Naive thymus-derived CD4-positive, alpha-beta T cell (primary cell): Measurements from ENCODE around the gene P2RY12. TPM values are rescaled to one million over a fixed set of nuclear protein-coding genes. Genes with fewer than 3 reads are reported as not detected.

Experiments
- ATAC-seq: fragments of 150-1000 bp; cut with Tn5 transposase; 2 replicates; pipeline ENCODE4 v1.10.0; 2021; ENCODE audit warnings: mild to moderate bottlenecking, moderate library complexity
- CTCF ChIA-PET: fragments of 350-600 bp; sonication (Branson Sonifier 250); formaldehyde crosslinking; loops from one replicate; lab custom pipeline; 2021; ENCODE audit warnings: antibody characterized with exemption; lab: Charles Lee
- POLR2A ChIA-PET: fragments of 350-600 bp; sonication (Branson Sonifier 250); formaldehyde crosslinking; loops from one replicate; lab custom pipeline; 2021; ENCODE audit warnings: antibody characterized with exemption, inconsistent platforms; lab: Charles Lee
- DNase-seq, 9 donors: peaks; one replicate each; pipeline versions ENCODE4 v3.0.0 to v3.0.0-alpha.2; 2020 to 2022; ENCODE audit warnings: mixed read lengths in 1 of 9
- H3K27ac ChIP-seq: one replicate; pipeline ENCODE4 v1.7.0; 2013; ENCODE audit warnings: mild to moderate bottlenecking, low read depth, low read length, moderate library complexity
- H3K27me3 ChIP-seq, 2 donors: one replicate each; pipeline ENCODE4 v1.7.0; 2013; ENCODE audit warnings: low read length in 2 of 2, mild to moderate bottlenecking in 2 of 2, moderate library complexity in 2 of 2; ENCODE audit not compliant: control insufficient read depth in 2 of 2, insufficient read depth in 2 of 2
- H3K36me3 ChIP-seq, 3 experiments: 1 replicate in 2 of 3; 2 replicates in 1 of 3; pipeline ENCODE4 v1.7.0; 2013; ENCODE audit warnings: low read length in 3 of 3, mild to moderate bottlenecking in 3 of 3, moderate library complexity in 1 of 3; ENCODE audit not compliant: insufficient read depth in 3 of 3, control insufficient read depth in 2 of 3
- H3K4me1 ChIP-seq, 2 donors: one replicate each; pipeline ENCODE4 v1.7.0; 2013; ENCODE audit warnings: low read length in 2 of 2, mild to moderate bottlenecking in 2 of 2, moderate library complexity in 1 of 2; ENCODE audit not compliant: control insufficient read depth in 2 of 2, insufficient read depth in 2 of 2
- H3K4me3 ChIP-seq: 2 replicates; pipeline ENCODE4 v1.7.0; 2013; ENCODE audit warnings: mild to moderate bottlenecking, low read length
- H3K9me3 ChIP-seq, 3 experiments: 1 replicate in 2 of 3; 2 replicates in 1 of 3; pipeline ENCODE4 v1.7.0; 2013; ENCODE audit warnings: low read length in 3 of 3; ENCODE audit not compliant: control insufficient read depth in 2 of 3
- H3K27ac Mint-ChIP-seq, 9 donors: one replicate each; pipeline ENCODE4 v1.8.0; 2020 to 2022; ENCODE audit warnings: mixed read lengths in 9 of 9, mild to moderate bottlenecking in 8 of 9, moderate library complexity in 5 of 9, inconsistent platforms in 2 of 9
- H3K27me3 Mint-ChIP-seq, 5 donors: one replicate each; pipeline ENCODE4 v1.8.0; 2021 to 2022; ENCODE audit warnings: mixed read lengths in 5 of 5, mild to moderate bottlenecking in 1 of 5
- H3K36me3 Mint-ChIP-seq, 5 donors: one replicate each; pipeline ENCODE4 v1.8.0; 2020 to 2022; ENCODE audit warnings: mixed read lengths in 5 of 5, mild to moderate bottlenecking in 3 of 5, inconsistent platforms in 1 of 5
- H3K4me1 Mint-ChIP-seq, 7 donors: one replicate each; pipeline ENCODE4 v1.8.0; 2020 to 2022; ENCODE audit warnings: mixed read lengths in 7 of 7, mild to moderate bottlenecking in 3 of 7, inconsistent platforms in 1 of 7
- H3K4me3 Mint-ChIP-seq, 10 donors: one replicate each; pipeline ENCODE4 v1.8.0; 2020 to 2022; ENCODE audit warnings: mild to moderate bottlenecking in 10 of 10, mixed read lengths in 10 of 10, moderate library complexity in 6 of 10, inconsistent platforms in 2 of 10
- H3K9me3 Mint-ChIP-seq, 11 donors: one replicate each; pipeline ENCODE4 v1.8.0; 2020 to 2022; ENCODE audit warnings: mixed read lengths in 11 of 11, mild to moderate bottlenecking in 4 of 11, inconsistent platforms in 1 of 11, moderate library complexity in 1 of 11
- intact Hi-C, 2 donors: fragments of 100-400 bp; cut with micrococcal nuclease; formaldehyde crosslinking; loops; one replicate each; pipeline ENCODE4 v1.15.1; 2023
- polyA plus RNA-seq, 2 donors: library from polyadenylated mRNA; unstranded; fragments of 300-500 nt; fragmentation: Illumina TruSeq; gene quantifications; one replicate each; pipeline ENCODE4 v1.2.3, GENCODE V29; 2021
- total RNA-seq, 6 experiments: library from RNA in 5 of 6; stranded (reverse) in 5 of 6; gene quantifications; 1 replicate in 5 of 6; 2 replicates in 1 of 6; pipeline ENCODE4 v1.2.3 and lab custom pipeline; 2021 to 2026

The P2RY12 gene
- total and polyA plus RNA-seq, 7 experiments from 2014 or later = 0.39 TPM; not detected in 6

GRCh38 chr3:151410891-151411559 is 26.5 kb upstream of the P2RY12 start:
- no peaks in the 10 kb centered on the region for H3K9me3 ChIP-seq
- Mint-ChIP-seq H3K4me1 (no peaks in the 10 kb centered on the region), H3K4me3 (no peak overlapping the region), H3K9me3 (peaks cover 0 to 3% (median 0%) of the 10 kb centered on the region in 11 donors), H3K36me3 (no peaks in the 10 kb centered on the region), H3K27ac (no peak overlapping the region), H3K27me3 (peaks cover 0 to 19% (median 8%) of the 10 kb centered on the region in 5 donors)
- no peak for ATAC-seq
- no peak overlapping the region for H3K27ac ChIP-seq
- H3K36me3 ChIP-seq = no peaks in the 10 kb centered on the region
- POLR2A ChIA-PET = no interaction called here
- no peak overlapping the region for H3K4me3 ChIP-seq
- H3K27me3 ChIP-seq = no peaks in the 10 kb centered on the region
- intact Hi-C loops = no loop called here
- H3K4me1 ChIP-seq = no peaks in the 10 kb centered on the region
- CTCF ChIA-PET = no interaction called here
- DNase-seq = no peak

- no peaks in the 10 kb centered on the region for H3K36me3 ChIP-seq
- H3K4me3 ChIP-seq = no peak overlapping the region
- Mint-ChIP-seq H3K4me1 (no peaks in the 10 kb centered on the region), H3K36me3 (no peaks in the 10 kb centered on the region), H3K4me3 (no peak overlapping the region), H3K27me3 (peaks cover 0 to 25% (median 8%) of the 10 kb centered on the region in 5 donors), H3K27ac (no peak overlapping the region), H3K9me3 (peaks cover 0 to 3% (median 0%) of the 10 kb centered on the region in 11 donors)
- no peaks in the 10 kb centered on the region for H3K27me3 ChIP-seq
- ATAC-seq = no peak
- no peak overlapping the region for H3K27ac ChIP-seq
- CTCF ChIA-PET = no interaction called here
- H3K9me3 ChIP-seq = no peaks in the 10 kb centered on the region
- intact Hi-C loops = no loop called here
- POLR2A ChIA-PET = no interaction called here
- DNase-seq = no peak
- H3K4me1 ChIP-seq = no peaks in the 10 kb centered on the region
Observed at GRCh38 chr3:151407928-151408327, 23.4 kb upstream of the P2RY12 start.

- Histone ChIP-seq H3K4me1 (no peaks in the 10 kb centered on the region), H3K27me3 (no peaks in the 10 kb centered on the region), H3K4me3 (no peak overlapping the region), H3K9me3 (no peaks in the 10 kb centered on the region), H3K27ac (no peak overlapping the region), H3K36me3 (no peaks in the 10 kb centered on the region)
- ATAC-seq = no peak
- Mint-ChIP-seq H3K4me3 (no peak overlapping the region), H3K9me3 (no peaks in the 10 kb centered on the region), H3K36me3 (no peaks in the 10 kb centered on the region), H3K27ac (no peak overlapping the region), H3K4me1 (no peaks in the 10 kb centered on the region), H3K27me3 (peaks cover 0 to 20% (median 11%) of the 10 kb centered on the region in 5 donors)
- ChIA-PET CTCF (no interaction called here), POLR2A (no interaction called here)
- DNase-seq = no peak
- intact Hi-C loops = no loop called here
Observed at GRCh38 chr3:151404316-151404715, 19.8 kb upstream of the P2RY12 start.

- no peaks in the 10 kb centered on the region for H3K36me3 Mint-ChIP-seq
- no peak overlapping the region for H3K27ac Mint-ChIP-seq
- Histone ChIP-seq H3K4me1 (no peaks in the 10 kb centered on the region), H3K27me3 (no peaks in the 10 kb centered on the region), H3K9me3 (no peaks in the 10 kb centered on the region), H3K27ac (no peak overlapping the region), H3K36me3 (no peaks in the 10 kb centered on the region), H3K4me3 (no peak overlapping the region)
- POLR2A ChIA-PET = no interaction called here
- CTCF ChIA-PET = no interaction called here
- H3K27me3 Mint-ChIP-seq = peaks cover 0 to 20% (median 11%) of the 10 kb centered on the region in 5 donors
- H3K4me3 Mint-ChIP-seq = no peak overlapping the region
- no peaks in the 10 kb centered on the region for H3K9me3 Mint-ChIP-seq
- no peak for DNase-seq
- H3K4me1 Mint-ChIP-seq = no peaks in the 10 kb centered on the region
- intact Hi-C loops = no loop called here
- no peak for ATAC-seq
Observed at GRCh38 chr3:151403246-151403645, 18.7 kb upstream of the P2RY12 start.

GRCh38 chr3:151402349-151402748 is 17.8 kb upstream of the P2RY12 start:
- H3K36me3 Mint-ChIP-seq = no peaks in the 10 kb centered on the region
- DNase-seq (no peak), ATAC-seq (no peak)
- ChIA-PET CTCF (no interaction called here), POLR2A (no interaction called here)
- no peak overlapping the region for H3K27ac Mint-ChIP-seq
- H3K4me1 Mint-ChIP-seq = no peaks in the 10 kb centered on the region
- no peak overlapping the region for H3K4me3 Mint-ChIP-seq
- no peak overlapping the region for H3K27ac ChIP-seq
- intact Hi-C loops = no loop called here
- H3K27me3 ChIP-seq = no peaks in the 10 kb centered on the region
- H3K27me3 Mint-ChIP-seq = peaks cover 0 to 20% (median 11%) of the 10 kb centered on the region in 5 donors
- H3K9me3 Mint-ChIP-seq = no peaks in the 10 kb centered on the region
- no peak overlapping the region for H3K4me3 ChIP-seq
- H3K4me1 ChIP-seq = no peaks in the 10 kb centered on the region
- no peaks in the 10 kb centered on the region for H3K9me3 ChIP-seq
- no peaks in the 10 kb centered on the region for H3K36me3 ChIP-seq

- no peaks in the 10 kb centered on the region for H3K4me1 Mint-ChIP-seq
- no peak overlapping the region for H3K27ac Mint-ChIP-seq
- ChIA-PET CTCF (no interaction called here), POLR2A (no interaction called here)
- no peaks in the 10 kb centered on the region for H3K9me3 Mint-ChIP-seq
- intact Hi-C loops = no loop called here
- H3K4me1 ChIP-seq = no peaks in the 10 kb centered on the region
- no peak overlapping the region for H3K27ac ChIP-seq
- H3K4me3 Mint-ChIP-seq = no peak overlapping the region
- H3K27me3 ChIP-seq = no peaks in the 10 kb centered on the region
- H3K4me3 ChIP-seq = no peak overlapping the region
- no peak for ATAC-seq
- no peaks in the 10 kb centered on the region for H3K9me3 ChIP-seq
- DNase-seq = no peak
- no peaks in the 10 kb centered on the region for H3K36me3 ChIP-seq
- H3K36me3 Mint-ChIP-seq = no peaks in the 10 kb centered on the region
- H3K27me3 Mint-ChIP-seq = peaks cover 0 to 11% (median 8%) of the 10 kb centered on the region in 5 donors
Observed at GRCh38 chr3:151400341-151400740, 15.8 kb upstream of the P2RY12 start.

GRCh38 chr3:151398895-151399294 is 14.3 kb upstream of the P2RY12 start:
- Mint-ChIP-seq H3K4me1 (no peaks in the 10 kb centered on the region), H3K4me3 (no peak overlapping the region), H3K27ac (no peak overlapping the region), H3K27me3 (peaks cover 0 to 11% (median 0%) of the 10 kb centered on the region in 5 donors), H3K9me3 (no peaks in the 10 kb centered on the region), H3K36me3 (no peaks in the 10 kb centered on the region)
- no peak for ATAC-seq
- no peak overlapping the region for H3K27ac ChIP-seq
- DNase-seq = no peak
- no peaks in the 10 kb centered on the region for H3K4me1 ChIP-seq
- no peak overlapping the region for H3K4me3 ChIP-seq
- intact Hi-C loops = no loop called here
- ChIA-PET CTCF (no interaction called here), POLR2A (no interaction called here)
- no peaks in the 10 kb centered on the region for H3K27me3 ChIP-seq
- H3K9me3 ChIP-seq = no peaks in the 10 kb centered on the region
- no peaks in the 10 kb centered on the region for H3K36me3 ChIP-seq
